GM21723 (cell line): ENCODE measurements around the gene SLC8A1.

Source experiments
- ATAC-seq: cut with Tn5 transposase; IDR thresholded peaks from one replicate; pipeline ENCODE4 v1.9.1; 2021; ENCODE audit warnings: mild to moderate bottlenecking, moderate library complexity; ENCODE audit not compliant: unreplicated experiment

Gene SLC8A1

DNA sequence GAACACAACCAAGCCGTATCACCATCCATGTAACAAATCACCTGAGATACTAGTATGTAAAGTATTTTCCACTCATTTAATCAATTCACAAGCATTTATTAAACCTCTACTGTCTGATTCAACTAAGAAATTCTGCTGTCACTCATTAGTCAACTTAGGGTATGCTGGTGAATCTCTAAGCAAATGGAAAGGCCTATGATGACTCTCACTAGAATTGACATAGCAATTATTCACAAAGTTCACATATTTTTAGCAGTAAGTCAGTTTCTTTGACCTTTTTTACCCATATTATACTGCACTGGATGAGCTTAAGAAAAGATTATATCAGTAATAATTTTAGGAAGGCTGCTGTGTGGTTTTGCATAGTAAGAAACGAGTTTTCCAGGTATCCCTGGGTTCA, 130.1 kb downstream of the SLC8A1 start:
- no peak for ATAC-seq

DNA sequence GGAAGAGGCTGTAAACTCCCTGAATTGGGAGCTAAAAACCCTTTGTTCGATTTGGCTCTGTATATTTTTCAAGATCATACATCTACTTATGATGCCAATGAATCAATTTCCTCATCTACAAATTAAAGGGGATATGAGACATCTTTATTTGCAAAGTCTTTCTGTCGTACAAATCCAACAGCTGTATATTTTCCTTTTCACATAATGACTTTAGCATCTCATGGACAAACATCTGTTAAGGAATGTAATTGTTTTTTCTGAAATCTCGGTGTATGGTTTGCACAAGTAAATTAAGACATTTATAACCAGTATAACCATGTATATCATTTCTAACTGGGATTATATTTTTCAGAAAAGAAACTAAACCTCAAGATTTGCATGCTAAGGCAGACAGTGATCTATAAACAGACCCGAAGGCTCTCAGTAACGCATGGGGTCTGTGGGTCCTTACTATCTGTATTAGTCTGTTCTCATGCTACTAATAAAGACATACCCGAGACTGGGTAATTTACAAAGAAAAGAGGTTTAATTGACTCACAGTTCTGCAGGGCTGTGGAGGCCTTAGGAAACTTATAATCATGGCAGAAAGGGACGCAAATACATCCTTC, 130.8 kb downstream of the SLC8A1 start:
- ATAC-seq: peak; percentile 68

DNA sequence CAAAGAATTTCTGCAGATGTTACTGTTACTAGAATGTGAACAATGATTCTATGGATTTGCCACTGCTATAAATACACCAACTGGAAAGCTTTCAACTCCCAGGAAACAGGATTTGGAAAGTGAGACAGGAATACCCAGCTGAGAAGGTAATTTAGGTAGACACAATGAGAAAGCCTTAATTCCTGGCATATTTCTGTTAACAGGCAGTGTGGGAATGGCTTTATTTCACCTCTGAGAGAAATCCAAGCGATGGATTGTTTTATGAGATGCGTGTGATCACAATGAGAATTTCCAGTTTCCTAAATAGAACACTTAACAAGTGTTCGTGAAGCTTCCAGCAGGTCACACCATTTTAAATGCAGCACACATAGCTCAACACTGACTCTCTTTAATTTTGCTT, 133.0 kb downstream of the SLC8A1 start:
- ATAC-seq: no peak

DNA sequence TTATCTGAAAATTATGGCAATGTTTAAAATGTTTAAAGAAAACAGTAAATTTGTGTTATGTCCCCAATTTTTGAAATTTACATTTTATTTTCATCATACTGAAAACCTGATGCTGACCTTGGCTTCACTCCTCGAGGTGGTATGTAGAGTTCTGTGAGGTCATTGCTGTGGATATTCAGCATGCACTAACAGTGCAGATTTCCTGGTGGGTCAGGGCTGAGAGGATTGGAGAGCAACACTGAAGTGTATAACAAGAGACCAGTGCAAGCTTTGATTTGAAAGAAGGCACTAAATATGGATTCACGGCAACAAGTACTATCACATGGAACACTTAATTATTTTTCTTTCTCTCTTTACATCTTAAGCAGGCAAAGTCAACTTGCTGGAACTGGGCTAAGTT, 134.1 kb downstream of the SLC8A1 start:
- ATAC-seq: no peak

DNA sequence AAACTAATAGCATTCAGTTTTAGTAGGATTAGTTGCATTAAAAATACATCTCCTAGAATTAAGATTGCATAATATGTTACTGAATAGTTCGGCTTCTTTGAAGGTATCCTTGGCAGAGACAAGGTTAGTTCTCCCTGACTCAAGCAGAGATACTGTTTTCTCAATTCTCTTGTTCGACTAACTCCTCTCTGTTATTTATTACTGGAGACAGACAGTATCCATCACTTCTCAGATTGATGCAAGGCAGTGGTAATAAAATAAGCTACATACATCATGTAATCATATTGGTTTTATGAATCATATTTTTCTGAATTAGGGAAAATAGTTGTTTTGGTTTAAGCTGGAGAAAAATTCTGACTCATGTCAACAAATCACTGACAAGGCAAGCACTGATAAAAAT, 134.8 kb downstream of the SLC8A1 start:
- ATAC-seq: no peak

DNA sequence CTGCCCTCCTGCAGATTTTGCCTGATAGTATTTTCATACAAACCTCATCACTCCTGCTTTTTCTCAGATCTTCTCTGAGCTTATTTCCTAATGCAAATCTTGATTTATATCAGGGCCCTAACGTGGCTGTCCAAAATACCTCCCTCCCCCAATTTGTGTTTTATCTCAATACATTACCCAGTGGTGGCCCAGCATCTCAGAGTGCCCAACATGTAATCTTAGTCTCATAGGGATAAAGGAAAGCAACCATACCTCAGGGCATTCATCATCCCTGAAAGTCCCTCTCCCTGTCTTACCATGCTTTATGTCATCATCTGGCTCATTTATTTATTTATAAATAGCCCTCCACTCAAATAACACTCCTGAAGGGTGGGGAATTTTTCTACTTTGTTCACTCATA, 135.3 kb downstream of the SLC8A1 start:
- no peak for ATAC-seq

DNA sequence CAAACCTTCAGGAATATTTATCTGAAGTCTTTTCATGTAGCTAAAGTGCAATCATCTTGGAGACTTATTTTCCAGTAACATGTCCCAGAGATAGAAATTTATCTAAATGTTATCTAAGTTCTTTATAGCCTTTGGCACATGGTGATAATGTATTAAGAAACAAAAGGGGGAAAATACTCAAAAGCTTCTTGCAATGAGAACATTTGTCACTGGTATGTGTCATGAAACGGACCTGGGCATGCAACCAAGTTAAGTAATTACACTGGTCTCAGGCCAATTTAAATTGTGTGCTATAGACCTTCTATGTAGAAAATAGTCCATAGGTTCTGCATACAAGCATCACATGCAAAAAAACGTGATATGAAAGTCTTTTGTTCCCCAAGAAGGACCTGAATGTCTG, 136.2 kb downstream of the SLC8A1 start:
- no peak for ATAC-seq

DNA sequence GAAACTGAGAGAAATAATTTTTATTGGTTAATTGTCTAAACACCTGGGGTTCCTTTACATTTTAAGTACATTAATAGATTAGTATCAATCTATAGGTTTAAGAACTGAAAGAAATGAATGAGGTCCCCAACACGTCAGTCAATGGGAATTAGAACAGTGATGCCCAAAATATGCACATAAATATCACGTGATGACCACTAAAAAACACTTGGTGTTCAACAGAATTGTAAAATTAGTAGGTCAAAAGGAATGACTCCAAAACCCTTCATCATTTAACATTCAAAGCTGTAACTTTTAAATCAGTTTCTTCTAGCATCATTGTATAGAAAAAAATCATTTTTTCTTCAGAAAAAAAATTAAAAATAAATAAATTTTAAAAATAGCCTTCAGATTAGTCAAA, 140.9 kb downstream of the SLC8A1 start:
- no peak for ATAC-seq

DNA sequence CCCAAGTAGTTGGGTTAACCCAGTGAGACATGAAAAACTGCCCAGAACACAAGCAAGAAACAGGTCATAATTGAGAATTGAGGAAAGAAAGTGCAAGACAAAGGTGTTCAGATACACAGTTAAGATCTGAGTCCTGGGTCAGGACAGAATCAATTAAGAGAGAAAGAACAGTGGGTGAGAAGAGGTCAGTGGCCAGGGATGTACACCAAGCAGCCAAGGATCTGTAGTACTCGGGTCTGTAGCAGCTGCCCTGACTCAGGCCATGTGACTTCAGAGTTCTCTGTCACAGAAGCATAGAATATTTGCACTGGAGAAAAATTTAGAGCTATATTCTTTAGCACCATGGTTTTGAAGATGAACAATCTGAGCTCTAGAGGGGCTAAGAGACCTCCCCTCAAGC, 141.6 kb downstream of the SLC8A1 start:
- ATAC-seq: no peak

DNA sequence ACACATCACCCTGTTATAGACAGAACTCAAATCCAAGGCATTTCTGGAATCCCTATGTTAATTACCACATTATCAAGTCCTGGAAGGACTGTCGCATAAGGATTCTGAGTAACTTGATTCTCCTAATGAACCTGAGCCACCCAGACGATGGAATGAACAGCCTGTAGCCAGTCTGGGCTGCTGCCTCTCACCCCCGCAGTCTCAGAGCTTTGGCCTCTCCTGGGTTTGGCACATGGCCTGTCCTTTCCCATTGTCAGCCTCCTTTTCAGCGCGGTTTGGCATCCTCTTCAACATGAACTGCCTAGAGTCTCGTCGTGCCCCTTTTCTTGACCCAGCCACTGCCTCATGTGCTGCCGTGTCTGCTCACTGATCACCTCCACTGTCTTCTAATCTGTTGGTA, 147.6 kb downstream of the SLC8A1 start:
- no peak for ATAC-seq

DNA sequence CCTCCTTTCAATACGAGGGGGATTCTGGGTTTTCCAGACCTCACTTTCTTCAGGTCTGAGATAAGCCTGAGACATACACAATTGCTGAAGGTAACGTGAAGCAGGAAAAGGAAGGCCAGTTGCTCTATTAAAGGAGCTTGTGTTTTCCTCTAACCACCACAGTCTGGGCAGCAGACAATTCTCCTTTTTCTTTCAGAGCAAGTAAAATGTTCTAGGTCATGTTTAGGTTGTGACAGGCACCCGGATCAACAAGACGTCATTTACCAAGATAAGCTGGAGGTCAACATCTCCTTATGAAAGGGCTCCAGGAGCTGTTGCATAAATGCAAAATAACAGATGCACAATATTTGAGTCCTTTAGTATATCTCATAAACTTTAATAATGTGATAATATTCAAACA, 148.1 kb downstream of the SLC8A1 start:
- no peak for ATAC-seq

DNA sequence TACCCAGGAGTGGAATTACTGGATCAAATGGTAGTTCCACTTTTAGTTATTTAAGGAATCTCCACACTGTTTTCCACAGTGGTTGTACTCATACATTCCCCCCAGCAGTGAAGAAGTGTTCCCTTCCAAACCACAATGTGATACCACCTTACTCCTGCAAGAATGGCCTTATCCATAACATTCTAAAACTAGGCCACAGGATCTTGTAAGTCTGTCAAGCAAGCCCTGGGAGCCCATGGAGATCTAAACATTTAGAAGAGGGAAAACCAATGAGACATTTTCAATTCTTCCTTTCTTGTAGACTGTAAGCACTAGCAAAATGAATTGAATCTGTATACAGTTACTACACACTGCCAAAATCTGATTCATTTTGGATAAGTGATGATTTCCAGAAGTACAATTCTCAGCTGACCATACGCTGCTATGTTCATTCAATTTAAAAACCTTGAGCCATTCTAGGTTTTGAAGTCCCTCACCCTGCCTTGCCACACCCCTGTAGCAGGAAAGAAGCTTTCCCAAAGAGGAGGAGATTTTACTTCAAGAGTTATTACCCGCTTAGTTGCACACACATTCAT, 149.1 kb downstream of the SLC8A1 start:
- no peak for ATAC-seq

DNA sequence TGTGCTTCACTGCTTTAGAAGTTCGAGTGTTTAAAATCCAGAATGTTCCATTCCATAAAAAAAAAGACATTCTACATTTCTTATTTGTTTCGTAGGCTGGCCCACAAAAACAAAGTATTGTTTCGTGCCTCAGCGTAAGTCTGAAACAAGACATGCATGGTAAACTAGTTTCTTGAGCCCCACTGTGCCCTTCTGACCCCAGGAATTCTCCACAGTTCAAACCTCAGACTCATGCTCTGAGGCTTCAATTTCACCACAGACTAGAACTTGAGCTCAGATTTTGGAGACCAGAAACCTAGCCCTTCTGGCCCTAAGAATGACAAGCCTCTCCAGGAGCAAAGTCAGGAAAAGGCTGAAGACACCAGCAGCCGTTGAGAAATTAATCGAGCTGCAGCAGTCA, 151.5 kb downstream of the SLC8A1 start:
- no peak for ATAC-seq

DNA sequence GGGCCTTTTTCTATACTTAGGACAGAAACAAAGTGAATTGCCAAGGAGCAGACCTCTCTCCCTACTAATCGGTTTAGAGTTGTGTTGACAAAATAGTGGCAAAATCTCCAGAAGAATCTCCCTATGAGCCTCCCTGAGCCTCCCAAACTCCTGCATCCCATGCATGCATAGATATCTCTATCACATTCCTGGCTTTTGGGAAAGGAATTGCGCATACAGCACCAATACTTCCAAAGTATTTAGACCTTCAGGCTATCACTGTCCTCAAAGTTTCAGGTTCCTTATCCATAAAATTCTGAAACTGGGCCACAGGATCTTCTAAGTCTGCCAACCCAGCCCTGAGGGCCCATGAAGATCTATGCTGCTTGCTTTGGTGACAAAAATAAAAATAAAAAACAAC, 152.1 kb downstream of the SLC8A1 start:
- no peak for ATAC-seq

DNA sequence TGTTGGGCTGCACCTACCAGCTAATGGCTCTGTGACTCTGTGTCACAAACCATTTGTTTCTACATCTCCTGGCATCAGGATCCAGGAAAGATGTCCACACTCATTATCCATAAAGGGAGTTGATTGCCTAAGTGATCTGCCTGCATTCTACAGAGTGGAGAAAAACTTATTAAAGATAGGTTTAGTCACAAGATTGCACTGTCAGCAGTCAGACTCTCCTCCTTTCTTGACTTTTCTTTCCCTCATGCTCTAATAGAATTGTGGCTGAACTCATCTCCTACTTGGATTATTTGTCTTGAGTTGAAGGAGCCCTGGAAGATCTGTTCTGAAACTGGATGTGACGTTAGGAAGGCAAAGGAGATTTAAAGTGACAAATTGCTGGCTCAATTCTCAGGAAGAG, 152.7 kb downstream of the SLC8A1 start:
- ATAC-seq: no peak

DNA sequence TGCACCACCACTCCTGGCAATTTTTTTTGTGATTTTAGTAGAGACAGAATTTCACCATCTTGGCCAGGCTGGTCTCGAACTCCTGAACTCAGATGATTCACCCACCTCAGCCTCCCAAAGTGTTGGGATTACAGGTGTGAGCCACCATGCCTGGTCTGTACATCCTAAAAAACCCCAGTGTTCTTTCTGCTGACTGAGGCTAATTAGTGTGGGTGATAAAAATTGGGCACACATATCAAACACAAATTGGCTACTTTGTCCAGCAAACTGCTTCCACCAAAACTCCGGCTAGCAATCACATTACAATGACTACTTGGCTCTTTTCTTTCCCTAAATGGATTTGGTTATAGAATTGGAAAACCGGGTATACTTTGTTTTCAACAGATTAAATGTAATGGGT, 153.9 kb downstream of the SLC8A1 start:
- no peak for ATAC-seq

DNA sequence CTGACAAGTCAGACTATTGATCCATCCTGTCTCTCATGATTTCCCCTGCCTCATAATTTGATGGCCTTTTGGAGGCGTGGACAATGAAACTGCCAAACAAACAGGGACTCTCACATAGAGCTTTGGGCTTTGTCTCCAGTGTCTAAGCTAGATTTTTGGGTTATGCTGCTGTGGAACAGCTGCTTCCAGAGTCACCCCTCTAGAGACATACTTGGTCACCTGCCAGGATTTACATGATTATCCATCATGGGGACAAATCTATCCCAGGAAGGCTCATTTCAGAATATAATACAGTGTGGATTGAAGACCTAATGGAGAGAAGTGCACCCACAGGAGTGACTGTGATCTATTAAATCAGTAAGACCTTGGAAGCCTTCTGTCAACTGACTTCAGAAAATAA, 159.6 kb downstream of the SLC8A1 start:
- ATAC-seq: no peak

DNA sequence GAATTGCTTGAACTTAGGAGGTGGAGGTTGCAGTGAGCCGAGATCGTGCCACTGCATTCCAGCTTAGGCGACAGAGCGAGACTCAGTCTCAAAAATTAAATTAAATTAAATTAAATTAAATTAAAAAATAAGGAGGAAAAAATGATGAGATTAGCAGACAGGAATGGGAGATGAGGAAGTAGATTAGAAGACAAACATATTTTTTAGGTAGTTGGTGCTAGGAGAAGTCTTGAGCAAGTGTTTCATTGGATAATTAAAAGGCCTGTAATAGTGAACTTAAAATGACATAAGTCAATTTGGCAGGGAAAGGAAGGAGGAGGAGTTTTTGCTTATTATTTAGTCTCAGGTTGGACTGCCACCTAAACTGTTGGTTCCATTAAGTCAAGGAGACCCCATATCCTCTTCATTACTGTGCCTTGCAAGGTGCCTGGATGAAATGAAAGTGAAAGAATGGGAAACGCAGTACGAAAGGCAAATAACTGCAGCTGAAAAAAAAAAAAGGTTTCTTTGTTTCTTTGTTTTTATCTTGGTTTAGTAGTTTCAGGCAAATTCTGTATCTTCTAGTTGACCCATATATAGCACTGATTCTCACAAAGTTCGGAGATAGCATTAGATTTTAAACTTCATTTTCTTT, 162.0 kb downstream of the SLC8A1 start:
- ATAC-seq: no peak

DNA sequence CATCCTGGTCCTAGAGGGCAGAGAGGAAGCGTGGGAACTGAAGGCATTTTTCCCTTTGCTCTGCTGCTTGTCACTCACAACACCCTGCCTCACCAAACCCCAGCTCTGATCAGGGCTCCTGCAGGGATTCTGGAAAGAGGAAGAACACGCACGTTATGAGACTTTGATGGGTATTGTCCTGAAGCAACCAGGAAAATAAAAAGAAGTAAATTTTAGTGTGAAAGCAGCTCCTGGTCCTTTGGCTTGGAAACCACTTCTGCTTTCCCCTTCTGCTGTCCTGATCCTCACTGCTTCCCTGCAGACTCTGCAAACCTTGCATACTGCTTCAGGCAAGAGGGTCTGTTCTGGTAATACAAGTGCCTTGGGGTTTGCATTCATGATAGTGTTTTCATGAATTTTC, 164.1 kb downstream of the SLC8A1 start:
- ATAC-seq: no peak

DNA sequence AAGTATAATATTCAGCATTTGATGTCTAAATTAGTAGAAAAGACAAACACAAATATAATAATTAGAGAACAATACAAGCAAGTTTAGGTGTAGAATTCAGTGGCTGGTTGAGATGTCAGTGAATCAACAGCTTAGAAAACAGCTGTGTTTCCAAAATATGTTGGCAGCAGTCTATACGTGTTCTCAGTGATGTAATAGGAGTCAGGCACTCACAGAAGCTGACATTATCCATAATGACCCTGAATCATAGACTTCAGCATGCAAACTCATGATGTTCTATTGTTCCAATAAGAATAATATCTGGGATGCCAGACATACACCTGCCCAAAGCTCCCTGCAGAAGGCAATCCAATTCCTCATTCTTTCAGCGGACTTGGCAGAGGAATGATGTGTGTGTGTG, 164.7 kb downstream of the SLC8A1 start:
- no peak for ATAC-seq

DNA sequence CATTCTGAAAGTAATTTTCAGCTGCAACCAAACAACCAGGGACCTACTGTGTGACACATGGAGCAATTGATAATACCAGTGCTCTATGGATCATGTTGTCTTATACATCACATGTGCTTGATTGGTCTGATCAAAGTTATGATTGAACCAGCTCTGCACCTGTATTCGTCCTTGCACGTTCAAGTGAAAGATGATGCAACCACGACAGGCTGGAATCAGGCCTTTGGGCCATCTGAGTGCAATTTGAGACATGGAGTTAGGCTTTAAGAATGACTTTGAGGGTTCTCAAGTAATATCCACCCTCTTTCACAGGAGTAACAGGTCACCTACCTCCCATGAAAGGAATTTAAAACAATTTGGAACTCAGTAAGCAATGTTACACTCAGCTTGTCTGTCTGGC, 165.2 kb downstream of the SLC8A1 start:
- ATAC-seq: no peak

DNA sequence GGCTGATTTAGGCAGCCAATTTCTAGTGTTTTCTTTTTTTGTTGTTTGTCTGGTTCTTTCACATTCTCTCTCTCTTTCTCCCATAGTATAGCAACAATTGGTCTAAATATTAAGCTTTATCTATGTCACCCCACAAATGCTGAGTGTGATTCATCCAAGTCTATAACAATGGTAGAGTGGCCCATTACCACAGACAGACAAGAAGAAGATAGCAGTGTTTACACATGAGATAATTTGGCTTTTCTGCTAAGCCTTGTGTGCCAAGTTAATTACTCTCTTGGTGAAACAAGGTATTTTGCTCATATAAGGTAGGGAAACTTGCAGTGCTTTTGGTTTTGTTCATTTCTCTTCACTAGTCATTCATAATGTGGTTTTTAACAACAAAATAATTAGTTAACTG, 166.5 kb downstream of the SLC8A1 start:
- ATAC-seq: no peak

DNA sequence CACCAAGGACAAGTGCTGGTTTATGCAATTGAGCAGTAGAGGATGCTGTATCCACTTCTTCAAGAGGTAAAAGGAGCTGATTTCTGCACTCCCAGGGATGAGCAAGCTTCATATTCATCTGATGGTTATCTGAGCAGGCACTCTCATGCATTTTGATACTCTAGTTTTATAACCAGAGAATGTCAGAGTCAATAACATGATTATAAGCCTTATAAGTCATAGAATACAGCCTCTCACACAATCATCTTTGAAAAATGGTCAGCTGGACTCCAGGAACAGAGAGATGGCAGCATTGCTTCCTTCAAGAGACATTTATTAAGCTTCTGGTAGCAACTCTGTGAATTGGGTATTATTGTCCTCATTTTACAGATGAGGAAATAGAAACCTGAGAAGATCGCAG, 167.1 kb downstream of the SLC8A1 start:
- ATAC-seq: no peak
